GM19193 (cell line): ENCODE measurements around the gene P3R3URF.

Experiments
- POLR2A ChIP-seq: IDR thresholded peaks from 4 replicates; pipeline ENCODE4 v1.6.1; 2011; ENCODE audit not compliant: insufficient read depth, insufficient read length; ENCODE audit errors: extremely low read depth

Gene P3R3URF

DNA sequence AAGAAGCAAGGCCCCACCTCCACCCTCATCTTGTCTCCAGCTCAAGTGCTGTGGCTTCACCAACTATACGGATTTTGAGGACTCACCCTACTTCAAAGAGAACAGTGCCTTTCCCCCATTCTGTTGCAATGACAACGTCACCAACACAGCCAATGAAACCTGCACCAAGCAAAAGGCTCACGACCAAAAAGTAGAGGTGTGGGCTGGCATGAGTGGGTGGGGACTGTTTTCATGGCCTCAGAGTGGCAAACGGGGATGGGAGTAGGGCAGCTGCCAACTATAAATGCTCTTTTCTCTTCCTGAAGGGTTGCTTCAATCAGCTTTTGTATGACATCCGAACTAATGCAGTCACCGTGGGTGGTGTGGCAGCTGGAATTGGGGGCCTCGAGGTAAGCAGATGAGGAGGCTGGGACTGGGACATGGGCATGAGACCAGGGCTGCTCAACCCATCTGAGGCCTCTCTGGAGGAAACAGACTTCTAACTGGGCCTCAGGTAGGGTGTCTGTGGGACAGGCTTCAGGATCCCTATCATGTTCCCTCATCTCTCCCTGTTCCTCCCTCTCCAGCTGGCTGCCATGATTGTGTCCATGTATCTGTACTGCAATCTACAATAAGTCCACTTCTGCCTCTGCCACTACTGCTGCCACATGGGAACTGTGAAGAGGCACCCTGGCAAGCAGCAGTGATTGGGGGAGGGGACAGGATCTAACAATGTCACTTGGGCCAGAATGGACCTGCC, 8.8 kb upstream of the P3R3URF start:
- no peak for TF ChIP-seq POLR2A

GRCh38 chr1:46183926-46184557, 7.8 kb upstream of the P3R3URF start:
- no peak for TF ChIP-seq POLR2A

- no peak for TF ChIP-seq POLR2A
Measured at GRCh38 chr1:46183079-46183847, 7.0 kb upstream of the P3R3URF start.

- no peak for TF ChIP-seq POLR2A
Measured at GRCh38 chr1:46181343-46182260, 5.3 kb upstream of the P3R3URF start.

DNA sequence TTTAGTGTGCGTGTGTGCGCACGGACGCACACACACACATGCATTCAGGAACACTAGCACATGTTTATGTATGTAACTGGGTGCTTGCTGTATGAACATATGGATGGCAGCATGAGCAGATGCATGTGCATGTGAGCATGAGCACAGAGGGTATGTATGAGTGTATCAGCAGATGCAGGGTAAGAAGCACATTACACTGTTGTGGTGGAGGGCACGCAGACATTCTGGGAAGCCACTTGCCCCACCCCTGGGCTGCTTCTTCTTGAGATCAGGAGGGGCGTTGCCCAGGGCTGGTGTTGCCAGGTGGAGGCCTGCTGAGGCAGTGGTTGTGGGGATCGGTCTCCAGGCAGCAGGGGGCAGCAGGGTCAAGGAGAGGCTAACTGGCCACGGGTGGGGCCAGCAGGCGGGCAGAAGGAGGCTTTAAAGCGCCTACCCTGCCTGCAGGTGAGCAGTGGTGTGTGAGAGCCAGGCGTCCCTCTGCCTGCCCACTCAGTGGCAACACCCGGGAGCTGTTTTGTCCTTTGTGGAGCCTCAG, 3.9 kb upstream of the P3R3URF start:
- no peak for TF ChIP-seq POLR2A

GRCh38 chr1:46179138-46180081, 3.1 kb upstream of the P3R3URF start:
- TF ChIP-seq POLR2A, result no peak

DNA sequence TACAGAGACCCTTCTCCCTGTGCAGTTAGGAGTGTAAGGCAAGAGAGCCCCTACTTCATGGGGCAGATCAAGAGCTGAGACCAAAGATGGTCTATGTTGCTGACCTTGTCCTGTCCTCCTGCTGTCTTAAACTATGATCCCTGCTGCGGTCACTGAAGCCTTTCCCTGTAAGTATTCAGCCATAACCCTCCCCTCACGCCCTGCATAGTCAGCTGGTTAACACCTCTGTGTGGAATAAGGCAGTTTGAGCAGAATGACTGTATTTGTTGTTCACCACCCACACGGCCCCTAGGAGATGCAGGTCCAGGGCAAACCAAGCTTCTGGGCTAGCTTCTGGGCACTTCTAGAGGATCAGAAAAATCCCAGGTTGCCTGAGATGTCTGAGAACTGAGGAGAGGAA, 1.0 kb downstream of the P3R3URF start:
- TF ChIP-seq POLR2A, result no peak

DNA sequence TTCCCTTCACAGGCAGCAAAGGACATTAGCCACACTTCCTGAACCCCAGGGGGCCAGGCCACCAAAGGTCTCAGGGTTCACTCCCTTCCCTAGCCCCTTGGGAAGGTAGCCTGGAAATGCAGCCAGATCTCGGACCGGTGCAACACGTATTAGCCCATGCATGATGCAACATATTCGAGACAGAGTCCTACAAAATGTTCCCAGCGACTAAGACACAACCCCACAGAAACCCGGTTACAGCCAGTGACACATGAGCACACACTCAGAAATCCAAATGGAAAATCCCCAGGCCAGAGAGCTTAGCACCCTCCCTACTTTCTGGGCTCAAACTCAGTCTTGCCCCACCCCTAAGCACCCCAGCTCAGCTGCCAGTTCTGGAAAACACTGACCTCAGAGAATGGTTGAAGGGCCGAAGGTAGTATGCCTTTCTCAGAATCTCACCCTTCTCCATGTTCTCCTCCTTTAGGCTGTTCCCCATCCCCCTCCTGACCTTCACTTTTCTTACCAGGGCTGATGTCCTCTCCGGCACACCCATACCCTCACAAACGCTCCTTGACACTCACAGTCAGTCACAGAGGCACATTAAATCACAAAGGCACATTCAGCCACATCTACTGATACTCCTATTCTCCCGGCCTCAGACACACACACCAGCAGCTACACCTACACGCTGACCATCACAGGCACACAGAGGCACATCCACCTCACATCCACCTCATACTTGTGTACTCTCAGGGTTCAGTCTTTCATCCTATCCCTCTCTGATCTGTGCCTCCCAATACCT, 1.6 kb downstream of the P3R3URF start, which contains the start of gene TSPAN1:
Gene TSPAN1, plus strand, starts transcription at position 640 of the 784 bp plus-strand sequence. CDS start 6,021 bp downstream, outside the sequence.
- no peak for TF ChIP-seq POLR2A

- no peak for TF ChIP-seq POLR2A
Measured at GRCh38 chr1:46173361-46173856, 2.9 kb downstream of the P3R3URF start.

- TF ChIP-seq POLR2A, result no peak
Measured at GRCh38 chr1:46172321-46172720, 4.0 kb downstream of the P3R3URF start.

DNA sequence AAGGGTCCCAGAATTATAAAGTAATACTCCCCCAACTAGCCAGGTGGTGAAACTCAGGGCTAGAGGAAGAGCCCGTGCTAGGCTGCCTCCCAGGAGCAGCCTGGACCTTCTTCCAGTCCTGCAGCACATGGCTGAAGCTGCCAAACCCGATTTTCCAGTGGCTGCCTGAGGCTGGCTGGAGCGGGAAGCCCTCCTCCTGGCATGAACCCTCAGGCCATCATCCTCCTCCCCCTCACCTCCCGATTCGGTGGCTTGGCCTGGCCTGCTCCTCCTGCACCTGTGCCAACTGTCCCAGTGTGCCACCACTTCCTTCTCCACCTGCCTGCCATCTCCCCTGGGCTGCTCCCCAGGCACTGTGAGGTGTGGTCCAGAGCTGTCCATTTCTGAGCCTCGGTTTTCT, 4.4 kb downstream of the P3R3URF start:
- no peak for TF ChIP-seq POLR2A

- no peak for TF ChIP-seq POLR2A
Measured at GRCh38 chr1:46171351-46171750, 4.9 kb downstream of the P3R3URF start.

DNA sequence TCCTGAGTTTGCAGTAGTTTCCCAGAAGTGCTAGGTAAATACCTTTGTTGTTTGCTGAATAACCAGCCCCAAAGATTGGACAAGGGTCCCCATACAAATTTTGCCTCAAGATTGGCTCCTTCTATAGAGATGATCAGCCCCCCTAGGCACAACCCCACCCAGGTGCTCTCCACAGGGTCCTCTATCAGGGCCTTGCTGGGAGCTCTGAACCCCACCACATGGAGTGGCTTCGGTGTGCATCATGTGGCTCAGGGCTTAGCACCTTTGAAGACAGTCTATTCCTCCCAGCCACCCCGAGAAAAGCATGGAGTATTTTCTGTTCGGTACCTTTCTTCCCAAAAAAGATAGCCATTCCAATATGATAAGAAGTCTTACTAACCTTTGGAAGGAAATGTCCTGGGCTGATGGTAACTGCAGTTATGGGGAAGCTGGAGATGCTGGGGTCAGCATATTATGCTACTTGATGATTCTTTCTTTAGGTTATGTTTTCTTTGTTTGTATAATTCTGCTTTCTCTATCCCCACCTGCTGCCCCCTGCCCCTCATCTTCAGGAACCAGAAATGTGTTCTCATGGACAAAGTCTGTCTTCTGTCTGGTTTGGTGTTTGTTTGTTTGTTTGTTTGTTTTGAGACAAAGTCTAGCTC, 6.4 kb downstream of the P3R3URF start:
- TF ChIP-seq POLR2A, result no peak
